HG03064 (cell line): ENCODE measurements around the gene RFX8.
"Not testable (repeated sequence)": the region's sequence is repeated elsewhere in the genome, so short reads cannot be mapped to it uniquely, and the experiment has no call there.

Source experiments
- ATAC-seq: cut with Tn5 transposase; IDR thresholded peaks from one replicate; pipeline ENCODE4 v1.9.1; 2021; ENCODE audit warnings: low read depth; ENCODE audit not compliant: unreplicated experiment

Gene RFX8

GRCh38 chr2:101355401-101356054 lies 119.4 kb downstream of the RFX8 start:
- no peak for ATAC-seq

GRCh38 chr2:101354420-101355311 lies 120.2 kb downstream of the RFX8 start:
- ATAC-seq = no peak

- not testable (repeated sequence) for ATAC-seq
Observed at GRCh38 chr2:101352631-101353030, 122.3 kb downstream of the RFX8 start.

- ATAC-seq = no peak
Observed at GRCh38 chr2:101351207-101351606, 123.7 kb downstream of the RFX8 start.

GRCh38 chr2:101349893-101350662 lies 124.8 kb downstream of the RFX8 start:
- no peak for ATAC-seq

GRCh38 chr2:101348883-101349282 lies 126.0 kb downstream of the RFX8 start:
- no peak for ATAC-seq
